B cell (primary cell): Measurements from ENCODE around the gene FXYD2. TPM values are rescaled to one million over a fixed set of nuclear protein-coding genes. Genes with fewer than 3 reads are reported as not detected.

Source experiments
- ATAC-seq: fragments of 200-7000 bp; cut with Tn5 transposase; one replicate; pipeline ENCODE4 v1.10.0; 2021; ENCODE audit warnings: low read depth, mild to moderate bottlenecking, moderate number of reproducible peaks, moderate library complexity
- CTCF ChIA-PET: fragments of 350-600 bp; sonication (Branson Sonifier 250); formaldehyde crosslinking; loops from one replicate; lab custom pipeline; 2021; ENCODE audit warnings: antibody characterized with exemption, inconsistent platforms; lab: Charles Lee
- POLR2A ChIA-PET: fragments of 350-600 bp; sonication (Branson Sonifier 250); formaldehyde crosslinking; loops from one replicate; lab custom pipeline; 2021; ENCODE audit warnings: antibody characterized with exemption; lab: Charles Lee
- DNase-seq: peaks from one replicate; pipeline ENCODE4 v3.0.0; 2013
- H2AFZ ChIP-seq: 2 replicates; pipeline ENCODE4 v1.6.1; 2012; ENCODE audit warnings: mild to moderate bottlenecking, low read depth, low read length; ENCODE audit not compliant: insufficient read depth, poor library complexity, severe bottlenecking
- H3K27ac ChIP-seq, 2 donors: 1 replicate in 1 of 2; 2 replicates in 1 of 2; pipeline ENCODE4 v1.5.1; 2012 to 2013; ENCODE audit warnings: low read length in 2 of 2, mild to moderate bottlenecking in 2 of 2, moderate library complexity in 1 of 2
- H3K27me3 ChIP-seq, 4 experiments: fragments of 200-600 bp in 1 of 4; sonication (generic) in 1 of 4; replicated peaks in 1 of 4; 1 replicate in 2 of 4; 2 replicates in 2 of 4; pipeline versions ENCODE4 v1.6.1 to v1.7.0; 2013 to 2016; ENCODE audit warnings: low read length in 3 of 4, mild to moderate bottlenecking in 2 of 4, mixed read lengths in 1 of 4, moderate library complexity in 1 of 4; ENCODE audit not compliant: insufficient read depth in 4 of 4, control insufficient read depth in 3 of 4; ENCODE audit errors: control extremely low read depth in 1 of 4
- H3K36me3 ChIP-seq, 2 experiments: replicated peaks in 1 of 2; 1 replicate in 1 of 2; 2 replicates in 1 of 2; pipeline versions ENCODE4 v1.6.1 to v1.7.1; 2013; ENCODE audit warnings: low read length in 1 of 2; ENCODE audit not compliant: insufficient read depth in 2 of 2, control insufficient read depth in 1 of 2; ENCODE audit errors: control extremely low read depth in 1 of 2, extremely low read depth in 1 of 2
- H3K4me1 ChIP-seq, 2 donors: fragments of 200-600 bp in 1 of 2; sonication (generic) in 1 of 2; 1 replicate in 1 of 2; 2 replicates in 1 of 2; pipeline versions ENCODE4 v1.5.1 to v1.6.1; 2013 to 2017; ENCODE audit warnings: low read length in 2 of 2; ENCODE audit not compliant: control insufficient read depth in 2 of 2, insufficient read depth in 2 of 2
- H3K4me2 ChIP-seq: replicated peaks from 2 replicates; pipeline ENCODE3; 2012; ENCODE audit warnings: mild to moderate bottlenecking, low read depth, low read length; ENCODE audit not compliant: poor library complexity, severe bottlenecking
- H3K4me3 ChIP-seq, 5 experiments: fragments of 200-600 bp in 1 of 5; sonication (generic) in 1 of 5; 1 replicate in 3 of 5; 2 replicates in 2 of 5; pipeline versions ENCODE4 v1.5.1 to v1.7.0; 2011 to 2016; ENCODE audit warnings: low read length in 4 of 5, mild to moderate bottlenecking in 4 of 5, low read depth in 2 of 5, control low read depth in 1 of 5, moderate library complexity in 1 of 5; ENCODE audit not compliant: insufficient read depth in 1 of 5; ENCODE audit errors: control extremely low read depth in 1 of 5, extremely low read depth in 1 of 5
- H3K79me2 ChIP-seq: fragments of 200-600 bp; sonication (generic); one replicate; pipeline ENCODE4 v1.6.0; 2016; ENCODE audit warnings: low read length; ENCODE audit not compliant: control insufficient read depth, insufficient read depth
- H3K9ac ChIP-seq: fragments of 200-600 bp; sonication (generic); 2 replicates; pipeline ENCODE4 v1.6.1; 2017; ENCODE audit warnings: mild to moderate bottlenecking, low read length, moderate library complexity
- H3K9me3 ChIP-seq, 3 donors: one replicate each; pipeline versions ENCODE4 v1.6.1 to v1.7.1; 2013; ENCODE audit warnings: low read length in 2 of 3; ENCODE audit not compliant: control insufficient read depth in 2 of 3, insufficient read depth in 1 of 3; ENCODE audit errors: control extremely low read depth in 1 of 3
- H4K20me1 ChIP-seq: 2 replicates; pipeline ENCODE4 v1.6.0; 2012; ENCODE audit warnings: mild to moderate bottlenecking, low read length; ENCODE audit not compliant: insufficient read depth, control insufficient read depth, poor library complexity, severe bottlenecking
- H3K27ac Mint-ChIP-seq: one replicate; pipeline ENCODE4 v1.8.0; 2021; ENCODE audit warnings: mixed read lengths
- H3K27me3 Mint-ChIP-seq: one replicate; pipeline ENCODE4 v1.8.0; 2021; ENCODE audit warnings: mixed read lengths
- H3K4me1 Mint-ChIP-seq: one replicate; pipeline ENCODE4 v1.8.0; 2021; ENCODE audit warnings: mixed read lengths
- H3K4me3 Mint-ChIP-seq: one replicate; pipeline ENCODE4 v1.8.0; 2021; ENCODE audit warnings: mixed read lengths
- H3K9me3 Mint-ChIP-seq: one replicate; pipeline ENCODE4 v1.8.0; 2022; ENCODE audit warnings: mixed read lengths; ENCODE audit not compliant: insufficient read depth
- CTCF ChIP-seq: fragments of 200-600 bp; IDR thresholded peaks from one replicate; pipeline ENCODE4 v1.8.0; 2022; ENCODE audit warnings: antibody characterized with exemption, mild to moderate bottlenecking
- EZH2 ChIP-seq: IDR thresholded peaks from 2 replicates; pipeline ENCODE4 v1.6.1; 2012; ENCODE audit warnings: borderline replicate concordance, low read depth, mild to moderate bottlenecking, moderate library complexity, low read length; ENCODE audit not compliant: insufficient read depth, poor library complexity, severe bottlenecking
- WGBS: methylation state at CpG from one replicate; pipeline ENCODE4 v1.1.5; 2013; ENCODE audit warnings: missing lambda C conversion rate; ENCODE audit not compliant: insufficient coverage; 5-methylcytosine and 5-hydroxymethylcytosine counted together
- intact Hi-C: fragments of 100-400 bp; cut with micrococcal nuclease; formaldehyde crosslinking; loops from one replicate; pipeline ENCODE4 v1.10.0; 2022
- polyA plus RNA-seq: library from polyadenylated mRNA; depleted of rRNA; stranded (reverse); fragments of >200 nt; gene quantifications from 2 replicates; pipeline ENCODE4 v1.2.3, GENCODE V29; 2012
- total RNA-seq, 2 donors: library from RNA; stranded (reverse); fragments of 120-200 nt in 1 of 2; gene quantifications; 1 replicate in 1 of 2; 2 replicates in 1 of 2; pipeline versions ENCODE4 v1.2.3 to v1.2.4, GENCODE V29; 2013 to 2022

FXYD2 gene
- total and polyA plus RNA-seq, 2 donors (not counting 1 experiment from before 2014, with no cell fraction given): 0.61 to 19.5 TPM

DNA sequence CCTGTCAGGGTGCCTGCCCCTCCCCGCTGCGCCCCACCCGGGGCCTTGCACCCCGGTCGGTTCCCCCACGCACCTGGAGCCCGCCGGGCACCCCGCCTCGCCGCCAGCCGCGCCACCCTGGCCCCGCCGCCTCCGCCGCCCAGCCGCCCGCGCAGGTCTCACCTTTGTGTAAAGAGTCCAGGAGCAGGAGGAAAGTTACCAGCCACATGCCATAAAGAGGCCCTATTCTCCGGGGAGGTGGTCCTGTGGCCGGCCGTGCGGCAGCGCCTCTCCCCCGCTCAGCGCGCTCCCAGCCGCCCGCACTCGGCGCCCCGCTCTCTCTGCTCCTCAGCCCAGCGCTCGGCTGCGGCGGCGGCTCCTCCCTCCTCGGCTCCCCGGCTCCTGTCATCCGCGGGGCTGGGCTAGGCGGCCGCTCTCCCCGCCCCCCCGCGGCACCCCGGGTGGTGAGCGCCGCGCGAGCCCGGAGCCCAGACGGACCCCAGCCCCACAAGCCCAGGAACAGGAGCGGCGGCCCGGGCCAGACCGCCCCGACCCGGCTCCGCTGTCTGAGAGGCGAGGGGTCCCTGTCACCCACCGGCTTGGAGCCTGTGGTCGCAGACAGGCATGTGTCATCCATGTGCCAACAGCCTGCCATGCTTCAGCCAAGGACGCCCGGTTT lies 27.5 kb downstream of the FXYD2 start, which contains the start of gene DSCAML1:
DSCAML1 (minus strand) TSS at position 345 of the 658 bp plus-strand sequence; CDS start at position 208, 137 bp downstream.
- Histone ChIP-seq H3K4me3 (peak within 1 kb of the TSS in 2 of 5 experiments; percentile 32 to 39), H3K9me3 (peaks cover 0 to 12% (median 0%) of the 10 kb centered on the region in 3 donors), H3K4me2 (peak within 1 kb of the TSS; percentile 79), H4K20me1 (peaks cover 9% of the 10 kb centered on the region), H3K27me3 (peaks cover 0 to 47% (median 34%) of the 10 kb centered on the region in 4 experiments), H2AFZ (peak within 1 kb of the TSS; percentile 28), H3K27ac (no peak within 1 kb of the TSS), H3K9ac (peak within 1 kb of the TSS; percentile 37), H3K4me1 (peaks cover 21 to 30% of the 10 kb centered on the region in 2 donors), H3K79me2 (no peaks in the 10 kb centered on the region), H3K36me3 (no peaks in the 10 kb centered on the region)
- TF ChIP-seq EZH2: peak; percentile 91
- no peak for TF ChIP-seq CTCF
- no peak within 1 kb of the TSS for H3K27ac Mint-ChIP-seq
- peaks cover 20% of the 10 kb centered on the region for H3K4me1 Mint-ChIP-seq
- peak; percentile 45 for ATAC-seq
- ChIA-PET POLR2A (no interaction called here), CTCF (interaction anchor here (1.0 to 1.6 kb wide), 2 partner anchors 10 to 150 kb away, joined by 3 to 7 read pairs; no protein-coding TSS in a partner anchor)
- intact Hi-C loops: no loop called here
- H3K27me3 Mint-ChIP-seq: peaks cover 55% of the 10 kb centered on the region
- H3K9me3 Mint-ChIP-seq: no peaks in the 10 kb centered on the region
- H3K4me3 Mint-ChIP-seq: peak within 1 kb of the TSS; percentile 54
- 8% methylated on average over 66 of the region's 66 CpGs for WGBS
- DNase-seq: peak; percentile 46

DNA sequence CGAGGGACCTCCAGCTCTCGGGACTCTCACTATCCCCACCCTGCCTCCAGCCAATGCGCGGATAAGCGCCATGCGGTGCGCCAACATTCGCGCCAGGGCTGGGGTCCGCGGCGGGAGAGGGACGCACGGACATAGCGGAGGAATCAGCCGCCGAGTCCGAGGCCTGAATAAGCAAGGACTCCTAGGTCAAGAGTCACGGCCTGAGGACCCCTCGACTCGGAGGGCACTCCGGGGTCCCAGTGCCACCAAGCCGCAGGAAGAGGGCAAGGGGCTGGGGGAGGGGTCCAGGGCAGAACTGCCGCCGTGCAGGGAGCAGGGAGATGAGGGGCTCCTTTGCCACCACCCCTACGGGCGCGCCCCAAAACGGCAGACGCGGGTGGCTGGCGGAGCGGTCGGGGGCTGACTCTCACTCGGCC lies 28.1 kb downstream of the FXYD2 start:
- ChIA-PET CTCF (interaction anchor here (1.0 kb wide), 1 partner anchor 11 kb away, joined by 3 read pairs; no protein-coding TSS in a partner anchor), POLR2A (no interaction called here)
- Mint-ChIP-seq H3K4me1 (peaks cover 20% of the 10 kb centered on the region), H3K27ac (no peak overlapping the region), H3K27me3 (peaks cover 58% of the 10 kb centered on the region), H3K4me3 (peak overlapping the region; percentile 54), H3K9me3 (no peaks in the 10 kb centered on the region)
- no peaks in the 10 kb centered on the region for H3K79me2 ChIP-seq
- H3K27me3 ChIP-seq: peaks cover 0 to 49% (median 34%) of the 10 kb centered on the region in 4 experiments
- H3K4me3 ChIP-seq: peak overlapping the region in 2 of 5 experiments; percentile 32 to 39
- TF ChIP-seq EZH2: no peak
- TF ChIP-seq CTCF: no peak
- H3K36me3 ChIP-seq: no peaks in the 10 kb centered on the region
- no peak overlapping the region for H2AFZ ChIP-seq
- ATAC-seq: no peak
- H3K4me1 ChIP-seq: peaks cover 21 to 30% of the 10 kb centered on the region in 2 donors
- H3K27ac ChIP-seq: no peak overlapping the region
- intact Hi-C loops: no loop called here
- DNase-seq: peak; percentile 27
- 8% methylated on average over 33 of the region's 35 CpGs for WGBS
- H3K9me3 ChIP-seq: peaks cover 0 to 12% (median 0%) of the 10 kb centered on the region in 3 donors
- peak overlapping the region; percentile 37 for H3K9ac ChIP-seq
- H4K20me1 ChIP-seq: peaks cover 9% of the 10 kb centered on the region
- peak overlapping the region; percentile 79 for H3K4me2 ChIP-seq
